HEK293T (cell line): ENCODE results near the gene DOCK9.

Experiments used
- FOXA1 ChIP-seq: fragments of 450-650 bp; IDR thresholded peaks from 2 replicates; pipeline ENCODE4 v1.6.1; 2016; ENCODE audit warnings: mild to moderate bottlenecking
- FOXK2 ChIP-seq: fragments of 450-650 bp; IDR thresholded peaks from 2 replicates; pipeline ENCODE4 v1.6.1; 2016; ENCODE audit warnings: mild to moderate bottlenecking
- FOXM1 ChIP-seq: fragments of 450-650 bp; IDR thresholded peaks from 2 replicates; pipeline ENCODE4 v1.6.1; 2017; ENCODE audit warnings: mild to moderate bottlenecking, borderline replicate concordance
- LEF1 ChIP-seq: fragments of 450-650 bp; IDR thresholded peaks from 2 replicates; pipeline ENCODE4 v1.6.1; 2017; ENCODE audit warnings: mild to moderate bottlenecking, borderline replicate concordance
- SP1 ChIP-seq: fragments of 450-650 bp; IDR thresholded peaks from 2 replicates; pipeline ENCODE4 v1.6.1; 2017

DNA sequence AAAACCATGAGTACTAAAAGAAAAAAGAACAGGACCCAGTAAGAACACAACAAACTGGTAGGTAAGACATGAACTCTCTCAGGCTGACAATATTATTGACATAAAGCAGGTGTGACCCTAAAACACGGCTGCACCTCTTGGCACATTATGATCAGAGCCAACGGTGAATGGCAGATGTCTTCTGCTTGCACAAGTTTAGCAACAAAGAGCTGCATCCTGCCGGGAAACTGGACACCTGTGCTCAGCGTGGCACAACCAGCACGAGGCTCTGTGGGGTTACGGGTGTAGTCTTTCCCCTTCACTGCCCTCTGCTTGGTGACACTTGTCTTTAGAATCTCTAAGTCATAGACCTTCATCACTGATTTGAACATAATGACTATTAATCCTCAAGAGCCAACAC, 97.9 kb downstream of the DOCK9 start:
- no peak for TF ChIP-seq FOXK2
- TF ChIP-seq SP1, result no peak
- TF ChIP-seq LEF1, result no peak
- TF ChIP-seq FOXM1, result no peak
- no peak for TF ChIP-seq FOXA1
